ENCODE results near the gene TTYH3.
A peak's percentile ranks its signal among the peaks of the same experiment; 100 is the strongest.

The TTYH3 gene

GRCh38 chr7:2628891-2629290 lies 2.9 kb upstream of the TTYH3 start:
- ChIA-PET CTCF (no interaction called here), POLR2A (no interaction called here)
- TF ChIP-seq OVOL3 (tag by site-specific recombination; IDR thresholded peaks at IDR 0.05) (no peak), ZNF513 (tag by site-specific recombination; IDR thresholded peaks at IDR 0.05) (no peak), ZNF324 (tag by site-specific recombination; IDR thresholded peaks at IDR 0.05) (no peak), KLF1 (tag by site-specific recombination; IDR thresholded peaks at IDR 0.05) (peak; percentile 1; the same call in 1 of the 2 replicates), ZNF121 (tag by site-specific recombination; IDR thresholded peaks at IDR 0.05) (peak; percentile 44; the same call in 1 of the 2 replicates), GLIS1 (tag by site-specific recombination; IDR thresholded peaks at IDR 0.05) (no peak), ZBTB8A (tag by site-specific recombination; IDR thresholded peaks at IDR 0.05) (no peak)
- H3K27ac ChIP-seq (ENCODE audit: extremely low read depth, low read depth, low read length): no peak overlapping the region
- no peaks in the 10 kb centered on the region for H3K36me3 ChIP-seq (ENCODE audit: control insufficient read depth in 2 of 2, insufficient read depth in 1 of 2, low read length in 2 of 2)
- H3K4me3 ChIP-seq (ENCODE audit: low read depth, low read length): no peak overlapping the region
- H3K4me1 ChIP-seq (ENCODE audit: control insufficient read depth, insufficient read depth, low read length): peaks cover 5% of the 10 kb centered on the region; the same call in 1 of the 2 replicates
- H3K9me3 ChIP-seq (ENCODE audit: control insufficient read depth, insufficient read depth, low read depth, low read length): no peaks in the 10 kb centered on the region

GRCh38 chr7:2629746-2630681 lies 1.8 kb upstream of the TTYH3 start:
- Histone ChIP-seq H3K27ac (ENCODE audit: extremely low read depth, low read depth, low read length) (no peak overlapping the region), H3K4me1 (ENCODE audit: control insufficient read depth, insufficient read depth, low read length) (peaks cover 8% of the 10 kb centered on the region; the same call in 1 of the 2 replicates), H3K9me3 (ENCODE audit: control insufficient read depth, insufficient read depth, low read depth, low read length) (no peaks in the 10 kb centered on the region), H3K36me3 (ENCODE audit: control insufficient read depth in 2 of 2, insufficient read depth in 1 of 2, low read length in 2 of 2) (peaks cover 0 to 2% of the 10 kb centered on the region in 2 experiments; a peak in 1 of 3 replicates), H3K4me3 (ENCODE audit: low read depth, low read length) (no peak overlapping the region)
- ChIA-PET CTCF (interaction anchor here (0.6 to 1.8 kb wide), 4 partner anchors 16 to 505 kb away, joined by 3 to 7 read pairs (median 4); no protein-coding TSS in a partner anchor), POLR2A (no interaction called here)
- TF ChIP-seq ZNF121 (tag by site-specific recombination; IDR thresholded peaks at IDR 0.05): no peak
- TF ChIP-seq ZNF341 (tag by site-specific recombination; IDR thresholded peaks at IDR 0.05; ENCODE audit: low read depth): peak; percentile 16; the same call in 1 of the 2 replicates
- TF ChIP-seq ZBTB21 (tag by site-specific recombination; IDR thresholded peaks at IDR 0.05): no peak
- TF ChIP-seq SCRT2 (tag by site-specific recombination; IDR thresholded peaks at IDR 0.05): peak; percentile 42; the same call in 1 of the 2 replicates

- no peaks in the 10 kb centered on the region for H3K9me3 ChIP-seq (ENCODE audit: control insufficient read depth, insufficient read depth, low read depth, low read length)
- peak overlapping the region; percentile 85 for H3K4me3 ChIP-seq (ENCODE audit: low read depth, low read length)
- peaks cover 0 to 14% of the 10 kb centered on the region in 2 experiments; a peak in 1 of 3 replicates for H3K36me3 ChIP-seq (ENCODE audit: control insufficient read depth in 2 of 2, insufficient read depth in 1 of 2, low read length in 2 of 2)
- ChIA-PET POLR2A (interaction anchor here (0.6 to 1.1 kb wide), 2 partner anchors 11 to 14 kb away, joined by 3 to 4 read pairs; no protein-coding TSS in a partner anchor), CTCF (interaction anchor here (0.7 kb wide), 1 partner anchor 47 kb away, joined by 5 read pairs; no protein-coding TSS in a partner anchor)
- H3K4me1 ChIP-seq (ENCODE audit: control insufficient read depth, insufficient read depth, low read length): peaks cover 8% of the 10 kb centered on the region; the same call in 1 of the 2 replicates
- H3K27ac ChIP-seq (ENCODE audit: extremely low read depth, low read depth, low read length): peak overlapping the region; percentile 75
- TF ChIP-seq ZNF776 (tag by site-specific recombination; IDR thresholded peaks at IDR 0.05; ENCODE audit: borderline replicate concordance) (no peak), HOXA7 (CRISPR knock-in tag; IDR thresholded peaks at IDR 0.05; ENCODE audit: borderline replicate concordance) (no peak), ZNF76 (tag by site-specific recombination; IDR thresholded peaks at IDR 0.05; ENCODE audit: borderline replicate concordance, low read depth) (peak; percentile 60; the same call in 1 of the 2 replicates), ZNF10 (tag by site-specific recombination; IDR thresholded peaks at IDR 0.05) (no peak), ZNF138 (tag by site-specific recombination; IDR thresholded peaks at IDR 0.05; ENCODE audit: borderline replicate concordance) (no peak), GLI4 (tag by site-specific recombination; IDR thresholded peaks at IDR 0.05) (no peak), KLF10 (tag by site-specific recombination; IDR thresholded peaks at IDR 0.05) (0 out of 2 replicates have a peak, but pooled peaks have one; percentile 52), ZNF37A (tag by site-specific recombination; IDR thresholded peaks at IDR 0.05) (no peak), SP7 (tag by site-specific recombination; IDR thresholded peaks at IDR 0.05) (peak; percentile 28; the same call in 1 of the 2 replicates), ZFP41 (tag by site-specific recombination; IDR thresholded peaks at IDR 0.05; ENCODE audit: borderline replicate concordance) (no peak), ZNF629 (tag by site-specific recombination; IDR thresholded peaks at IDR 0.05) (peak; percentile 79), FEZF1 (tag by site-specific recombination; IDR thresholded peaks at IDR 0.05) (peak; percentile 91), ZNF404 (tag by site-specific recombination; IDR thresholded peaks at IDR 0.05) (no peak), PATZ1 (tag by site-specific recombination; IDR thresholded peaks at IDR 0.05) (peak; percentile 82), IKZF3 (tag by site-specific recombination; IDR thresholded peaks at IDR 0.05) (peak; percentile 25; the same call in 1 of the 2 replicates), ZNF274 (IDR thresholded peaks at IDR 0.05; ENCODE audit: low read length) (no peak), ZNF274 (tag by site-specific recombination; IDR thresholded peaks at IDR 0.05; ENCODE audit: borderline replicate concordance) (no peak)
These were observed 1.1 kb downstream of the TTYH3 start for GRCh38 chr7:2632733-2633537.

Data from HEK293 (cell line).